ENCODE data around the gene CDYL. TPM values are rescaled to one million over a fixed set of nuclear protein-coding genes. Genes with fewer than 3 reads are reported as not detected.

The CDYL gene
- total RNA-seq, 3 donors from 2014 or later = 58.9 to 74.9 (median 71.9) TPM

DNA sequence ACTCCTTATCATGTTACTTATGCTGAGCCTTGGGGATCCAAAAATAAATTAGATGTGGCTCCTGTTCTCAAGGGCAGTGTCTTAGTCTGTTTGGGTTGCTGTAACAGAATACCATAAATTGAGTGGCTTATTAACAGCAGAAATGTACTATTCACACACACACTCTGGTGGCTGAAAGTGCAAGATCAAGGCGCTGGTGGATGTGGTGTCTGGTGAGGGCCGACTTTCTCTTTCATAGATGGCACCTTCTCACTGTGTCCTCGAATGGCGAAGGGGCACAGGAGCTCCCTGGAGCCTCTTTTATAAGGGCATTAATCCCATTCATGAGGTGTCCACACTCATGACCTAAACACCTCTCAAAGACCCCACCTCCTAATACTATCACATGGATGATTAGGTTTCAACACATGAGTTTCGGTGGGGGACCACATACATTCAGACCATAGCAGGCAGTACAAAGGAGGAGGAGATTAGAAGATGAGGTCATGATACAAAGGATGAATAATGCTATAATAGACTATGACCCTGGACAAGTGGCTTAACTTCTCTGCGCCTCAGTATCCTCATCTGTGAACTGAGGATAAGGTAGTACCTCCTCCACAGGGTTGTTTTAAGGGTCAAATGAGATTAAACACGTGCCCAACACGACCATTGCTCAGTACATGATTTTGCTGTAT lies 193.5 kb downstream of the CDYL start:
- TF ChIP-seq, protein P1, sequence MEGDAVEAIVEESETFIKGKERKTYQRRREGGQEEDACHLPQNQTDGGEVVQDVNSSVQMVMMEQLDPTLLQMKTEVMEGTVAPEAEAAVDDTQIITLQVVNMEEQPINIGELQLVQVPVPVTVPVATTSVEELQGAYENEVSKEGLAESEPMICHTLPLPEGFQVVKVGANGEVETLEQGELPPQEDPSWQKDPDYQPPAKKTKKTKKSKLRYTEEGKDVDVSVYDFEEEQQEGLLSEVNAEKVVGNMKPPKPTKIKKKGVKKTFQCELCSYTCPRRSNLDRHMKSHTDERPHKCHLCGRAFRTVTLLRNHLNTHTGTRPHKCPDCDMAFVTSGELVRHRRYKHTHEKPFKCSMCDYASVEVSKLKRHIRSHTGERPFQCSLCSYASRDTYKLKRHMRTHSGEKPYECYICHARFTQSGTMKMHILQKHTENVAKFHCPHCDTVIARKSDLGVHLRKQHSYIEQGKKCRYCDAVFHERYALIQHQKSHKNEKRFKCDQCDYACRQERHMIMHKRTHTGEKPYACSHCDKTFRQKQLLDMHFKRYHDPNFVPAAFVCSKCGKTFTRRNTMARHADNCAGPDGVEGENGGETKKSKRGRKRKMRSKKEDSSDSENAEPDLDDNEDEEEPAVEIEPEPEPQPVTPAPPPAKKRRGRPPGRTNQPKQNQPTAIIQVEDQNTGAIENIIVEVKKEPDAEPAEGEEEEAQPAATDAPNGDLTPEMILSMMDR (IDR thresholded peaks at IDR 0.05) = no peak
- H3K4me1 ChIP-seq (ENCODE audit: low read depth) = no peaks in the 10 kb centered on the region
- ATAC-seq = no peak
- no peak overlapping the region for H3K4me3 ChIP-seq
- no peak for DNase-seq
- intact Hi-C loops (cut with DNase I, micrococcal nuclease) = no loop called here
- H3K9me3 ChIP-seq = no peaks in the 10 kb centered on the region
- no peaks in the 10 kb centered on the region for H3K36me3 ChIP-seq (ENCODE audit: low read depth)

DNA sequence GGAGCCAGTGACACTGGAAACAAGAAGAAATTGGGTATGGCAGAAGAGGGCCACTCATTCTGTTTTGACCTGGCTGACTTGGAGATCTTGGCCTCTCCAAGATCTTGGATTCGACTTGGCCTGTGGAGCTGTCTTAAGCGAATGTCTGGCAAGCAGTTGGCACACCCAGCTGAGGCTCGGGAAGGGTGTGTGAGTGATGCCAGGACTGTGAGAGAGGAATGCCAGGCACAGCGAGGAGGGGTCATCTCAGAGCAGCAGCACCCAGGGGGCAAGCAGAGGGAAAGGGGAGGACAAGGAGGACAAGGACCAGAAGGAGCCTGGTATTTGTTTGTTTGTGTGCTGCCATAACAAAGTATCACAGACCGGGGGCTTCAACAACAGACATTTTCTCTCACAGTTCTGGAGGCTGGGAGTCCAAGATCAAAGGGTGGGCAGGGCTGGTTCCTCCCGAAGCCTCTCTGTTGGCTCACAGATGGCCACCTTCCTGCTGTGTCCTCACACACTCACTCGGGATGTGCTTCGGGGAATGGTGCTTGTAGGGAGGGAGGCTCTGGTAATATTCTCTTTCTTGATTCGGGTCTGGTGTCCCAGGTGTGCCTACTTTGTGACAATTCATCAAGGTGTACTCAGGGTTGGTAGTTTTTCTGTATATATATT lies 194.7 kb downstream of the CDYL start:
- Histone ChIP-seq H3K36me3 (ENCODE audit: low read depth) (no peaks in the 10 kb centered on the region), H3K4me1 (ENCODE audit: low read depth) (no peaks in the 10 kb centered on the region), H3K4me3 (no peak overlapping the region), H3K9me3 (no peaks in the 10 kb centered on the region)
- TF ChIP-seq, protein P1 (IDR thresholded peaks at IDR 0.05) = no peak
- no peak for ATAC-seq
- intact Hi-C loops (cut with DNase I, micrococcal nuclease) = no loop called here
- DNase-seq = no peak

DNA sequence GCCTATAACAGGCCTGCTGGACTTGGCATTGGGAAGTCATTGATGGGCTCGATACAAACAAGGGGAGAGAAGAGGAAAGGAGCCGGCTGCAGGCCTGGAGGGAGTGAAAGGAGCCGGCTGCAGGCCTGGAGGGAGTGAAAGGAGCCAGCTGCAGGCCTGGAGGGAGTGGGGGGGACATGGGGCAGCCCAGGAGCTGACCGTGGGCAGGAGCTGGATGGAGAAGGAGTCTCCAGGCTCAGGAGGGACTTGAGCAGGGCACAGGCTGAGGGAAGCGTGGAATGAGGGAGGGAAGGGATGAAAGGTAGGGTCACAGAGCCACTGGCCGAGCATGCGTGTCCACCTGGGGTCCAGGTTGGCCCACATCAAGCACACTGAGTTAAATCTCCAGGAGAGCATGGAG lies 195.6 kb downstream of the CDYL start:
- intact Hi-C loops (cut with DNase I, micrococcal nuclease) = no loop called here
- ATAC-seq (no peak), DNase-seq (no peak)
- TF ChIP-seq, protein P1 (IDR thresholded peaks at IDR 0.05) = no peak
- Histone ChIP-seq H3K36me3 (ENCODE audit: low read depth) (no peaks in the 10 kb centered on the region), H3K4me3 (no peak overlapping the region), H3K4me1 (ENCODE audit: low read depth) (no peaks in the 10 kb centered on the region), H3K9me3 (no peaks in the 10 kb centered on the region)

DNA sequence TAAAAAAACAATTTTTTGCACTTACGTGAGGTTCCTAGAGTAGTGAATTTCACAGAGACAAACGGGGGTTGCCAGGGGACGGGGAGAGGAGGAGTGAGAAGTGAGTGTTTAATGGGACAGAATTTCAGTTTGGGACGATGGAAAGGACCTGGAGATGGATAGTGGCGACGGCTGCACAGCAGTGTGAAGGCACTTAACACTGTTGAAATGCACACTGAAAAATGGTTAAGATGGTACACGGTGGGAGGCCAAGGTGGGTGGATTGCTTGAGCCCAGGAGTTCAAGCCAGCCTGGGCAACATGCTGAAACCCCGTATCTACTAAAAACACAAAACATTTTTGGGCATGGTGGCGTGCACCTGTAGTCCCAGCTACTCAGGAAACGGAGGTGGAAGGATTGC lies 196.2 kb downstream of the CDYL start:
- no peak overlapping the region for H3K4me3 ChIP-seq
- ATAC-seq (no peak), DNase-seq (no peak)
- TF ChIP-seq, protein P1 (IDR thresholded peaks at IDR 0.05) = no peak
- H3K4me1 ChIP-seq (ENCODE audit: low read depth) = no peaks in the 10 kb centered on the region
- H3K36me3 ChIP-seq (ENCODE audit: low read depth) = no peaks in the 10 kb centered on the region
- H3K9me3 ChIP-seq = no peaks in the 10 kb centered on the region
- intact Hi-C loops (cut with DNase I, micrococcal nuclease) = no loop called here

DNA sequence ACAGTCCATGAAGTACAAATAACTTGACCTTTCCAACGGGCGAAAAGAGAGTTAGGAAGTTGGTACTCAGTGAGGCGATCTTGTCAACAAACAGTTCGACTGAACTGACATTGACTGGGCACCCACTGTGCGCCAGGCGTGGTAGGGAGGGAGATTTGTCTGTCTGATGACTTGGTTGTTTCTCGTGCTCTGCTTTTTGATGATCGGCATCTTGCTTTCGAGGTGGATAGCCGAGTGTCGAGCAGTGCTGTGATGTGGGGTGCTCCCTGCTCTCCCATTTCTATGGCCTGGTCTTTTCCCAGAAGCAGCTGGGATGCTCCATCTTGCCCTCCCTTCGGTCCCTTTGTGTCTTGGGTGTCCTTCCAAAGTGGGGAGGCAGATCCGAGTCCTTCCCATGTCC lies 197.2 kb downstream of the CDYL start:
- no peak for ATAC-seq
- H3K36me3 ChIP-seq (ENCODE audit: low read depth) = no peaks in the 10 kb centered on the region
- no peaks in the 10 kb centered on the region for H3K4me1 ChIP-seq (ENCODE audit: low read depth)
- TF ChIP-seq, protein P1 (IDR thresholded peaks at IDR 0.05) = no peak
- H3K4me3 ChIP-seq = no peak overlapping the region
- intact Hi-C loops (cut with DNase I, micrococcal nuclease) = no loop called here
- DNase-seq = no peak
- no peaks in the 10 kb centered on the region for H3K9me3 ChIP-seq
